Skin epidermis (tissue), 12 donors: ENCODE data around the gene INS.
"Not testable (repeated sequence)": the region's sequence is repeated elsewhere in the genome, so short reads cannot be mapped to it uniquely, and the experiment has no call there.

Source experiments
- H3K27ac ChIP-seq, 21 experiments: fragments of 200-600 bp; sonication (generic) in 11 of 21; one replicate each; pipeline ENCODE4 v1.5.0; 2020; ENCODE audit warnings: mild to moderate bottlenecking in 3 of 21, inconsistent platforms in 2 of 21, moderate library complexity in 2 of 21
- H3K4me3 ChIP-seq, 7 experiments: fragments of 200-600 bp; sonication (generic) in 2 of 7; one replicate each; pipeline ENCODE4 v1.5.0; 2020; ENCODE audit warnings: inconsistent platforms in 2 of 7, mild to moderate bottlenecking in 2 of 7, moderate library complexity in 1 of 7

Gene INS

DNA sequence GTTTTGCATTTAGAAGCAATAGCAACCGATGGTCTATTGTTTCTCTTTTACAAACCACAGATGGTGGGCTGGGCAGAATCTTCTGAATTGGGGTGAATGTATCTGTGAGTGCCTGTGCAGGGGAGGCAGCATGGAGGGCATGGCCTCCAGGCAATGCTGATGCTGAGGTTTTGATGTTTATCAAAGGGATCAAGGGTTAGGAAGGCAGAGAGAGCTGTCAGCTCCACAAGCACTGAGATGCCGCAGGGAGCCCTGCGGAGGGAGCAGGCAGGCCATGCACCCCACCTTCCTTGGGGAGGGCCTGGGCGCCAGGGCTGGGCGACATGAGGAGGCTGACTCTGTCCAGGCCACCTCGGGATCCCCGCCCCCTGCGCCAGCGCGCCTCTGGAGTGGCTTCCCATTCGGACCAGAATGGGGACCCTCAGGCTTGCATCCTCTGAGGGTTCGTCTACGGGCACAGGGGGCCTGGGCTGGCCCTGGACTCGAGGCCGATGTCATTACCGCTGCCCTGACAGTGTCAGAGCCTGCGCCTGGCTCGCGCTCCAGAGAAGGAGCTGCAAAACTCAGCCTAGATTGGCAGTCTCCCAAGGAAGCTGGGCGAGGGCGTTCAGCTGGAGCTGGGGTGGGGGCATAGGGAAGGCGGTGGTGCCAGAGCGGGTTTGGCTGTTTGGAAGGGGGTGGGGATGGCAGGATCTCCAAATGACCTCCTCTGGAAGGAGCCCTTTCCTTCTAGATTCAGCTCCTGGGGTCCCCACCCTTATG lies 24.5 kb upstream of the INS start:
- H3K27ac ChIP-seq = no peak overlapping the region

DNA sequence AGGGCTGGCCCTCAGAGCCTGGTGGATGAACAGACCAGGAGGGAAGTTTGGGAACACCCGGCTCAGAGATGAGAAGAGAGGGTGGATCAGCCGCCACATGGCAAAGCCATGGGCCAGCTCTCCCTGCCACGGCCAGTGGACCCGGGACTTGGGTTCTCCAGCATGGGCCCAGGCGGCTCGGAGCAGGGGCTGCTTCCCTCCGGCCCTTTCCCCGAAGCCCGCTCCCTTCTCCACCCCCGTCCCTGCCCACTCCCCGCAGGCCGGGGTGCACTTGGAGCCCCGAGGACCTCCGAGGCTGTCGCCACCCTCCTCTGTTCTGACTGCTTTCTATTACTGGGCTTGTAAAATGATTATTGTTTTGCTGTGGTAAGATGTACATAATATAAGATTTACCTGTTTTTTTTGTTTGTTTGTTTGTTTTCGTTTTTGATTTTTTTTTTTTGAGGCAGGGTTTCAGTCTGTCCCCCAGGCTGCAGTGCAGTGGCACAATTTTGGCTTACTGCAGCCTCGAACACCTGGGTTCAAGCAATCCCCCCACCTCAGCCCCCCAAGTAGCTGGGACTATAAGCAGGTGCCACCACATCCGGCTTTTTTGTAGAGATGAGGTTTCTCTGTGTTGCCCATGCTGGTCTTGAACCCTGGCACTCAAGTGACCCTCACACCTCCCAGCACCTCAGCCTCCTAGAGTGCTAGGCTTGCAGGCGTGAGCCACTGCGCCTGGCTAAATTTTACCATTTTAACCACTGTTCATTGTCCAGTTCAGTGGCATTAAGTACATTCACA lies 21.9 kb upstream of the INS start:
- no peak overlapping the region for H3K27ac ChIP-seq
- H3K4me3 ChIP-seq = no peak overlapping the region

More for the DNA sequence above, 24.5 kb upstream of the INS start:
- no peak overlapping the region for H3K4me3 ChIP-seq

DNA sequence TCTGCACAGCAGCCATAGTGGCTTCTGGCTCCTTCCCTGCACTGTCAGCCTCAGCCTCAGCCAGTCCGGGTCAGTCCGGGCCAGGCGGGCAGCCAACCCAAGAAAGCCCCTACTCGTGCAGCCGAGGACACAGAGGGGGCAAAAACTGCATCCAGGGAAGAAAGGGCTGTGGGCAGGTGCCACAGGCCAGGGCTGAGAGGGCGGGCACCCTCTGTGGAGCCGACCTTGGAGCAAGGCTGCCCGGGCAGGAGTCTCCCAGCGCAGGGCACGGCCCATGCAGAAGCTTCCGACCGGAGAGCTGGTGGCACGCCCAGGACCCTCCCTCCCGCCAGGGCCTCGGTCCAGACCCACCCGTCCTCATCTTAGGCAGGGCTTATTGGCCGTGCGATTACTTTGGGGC lies 21.1 kb upstream of the INS start:
- no peak overlapping the region for H3K4me3 ChIP-seq
- H3K27ac ChIP-seq = no peak overlapping the region

GRCh38 chr11:2180789-2181370 lies 19.9 kb upstream of the INS start:
- H3K27ac ChIP-seq = no peak overlapping the region
- no peak overlapping the region for H3K4me3 ChIP-seq

- no peak overlapping the region for H3K4me3 ChIP-seq
- H3K27ac ChIP-seq = no peak overlapping the region
Observed at GRCh38 chr11:2180347-2180746, 19.3 kb upstream of the INS start.

GRCh38 chr11:2179516-2179915 lies 18.5 kb upstream of the INS start:
- Histone ChIP-seq H3K27ac (no peak overlapping the region), H3K4me3 (no peak overlapping the region)

DNA sequence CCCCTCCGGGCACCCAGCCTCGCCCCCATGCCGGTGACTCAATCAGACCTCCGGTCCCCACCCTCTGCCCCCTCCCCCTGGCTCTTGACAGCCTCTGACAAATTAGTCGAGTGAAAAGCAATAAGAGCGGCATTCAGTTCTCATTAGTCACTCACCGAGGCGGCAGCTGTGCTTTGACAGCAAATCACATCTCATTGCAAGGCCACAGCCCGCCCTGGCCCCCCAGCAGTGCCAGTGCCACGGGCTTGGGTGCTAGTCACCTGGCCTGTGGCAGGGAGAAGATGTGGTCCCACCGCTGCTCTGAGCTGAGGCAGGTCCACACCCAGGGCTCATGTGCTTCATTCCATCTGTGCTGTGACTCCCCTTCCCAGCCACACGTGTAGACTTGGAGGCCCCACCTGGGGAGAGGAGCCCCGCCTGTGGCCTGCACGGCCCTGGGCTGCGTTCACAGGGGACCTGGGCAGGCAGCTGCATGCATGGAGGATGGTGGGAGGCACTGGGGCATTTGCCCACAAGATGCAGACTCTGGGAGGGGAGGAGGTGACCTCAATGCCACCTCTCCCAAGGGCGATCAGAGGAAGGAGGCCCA lies 18.0 kb upstream of the INS start:
- Histone ChIP-seq H3K27ac (peak overlapping the region in 1 of 21 experiments; percentile 3), H3K4me3 (no peak overlapping the region)

DNA sequence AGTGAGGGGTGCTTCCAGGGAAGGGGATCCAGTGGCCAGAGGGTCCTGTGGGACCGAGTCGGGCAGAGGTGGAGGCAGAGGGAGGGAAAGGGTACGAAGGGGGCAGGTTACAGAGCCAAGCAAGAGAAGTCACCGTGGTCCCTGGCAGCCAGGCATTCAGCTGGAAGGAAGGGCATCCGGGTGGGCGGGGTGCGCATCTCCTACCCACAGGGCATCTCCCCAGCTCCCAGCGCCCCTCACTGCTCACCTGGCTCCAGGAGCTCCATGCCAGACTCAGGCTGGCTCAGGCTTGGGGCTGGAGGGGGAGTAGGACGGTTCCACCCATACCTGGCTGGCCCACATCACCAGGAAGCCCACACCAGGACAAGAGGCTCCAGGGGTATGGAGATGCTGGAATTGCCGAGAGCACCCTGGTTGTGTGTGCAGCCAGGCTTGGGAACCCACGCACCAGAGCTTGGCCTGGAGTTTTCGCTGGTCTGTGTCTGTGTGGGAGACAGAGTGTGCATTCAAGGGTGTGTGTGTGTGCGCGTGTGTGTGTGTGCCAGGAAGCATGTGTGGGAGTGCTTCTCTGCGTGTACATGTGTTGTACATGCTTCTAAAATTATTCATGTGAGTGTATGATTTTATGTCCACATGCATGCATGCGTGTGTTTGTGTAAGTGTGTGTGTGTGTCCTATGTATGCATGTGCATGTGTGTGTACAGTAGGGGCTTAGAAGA lies 17.2 kb upstream of the INS start:
- not testable (repeated sequence) for H3K4me3 ChIP-seq, H3K27ac ChIP-seq

- Histone ChIP-seq H3K4me3 (no peak overlapping the region), H3K27ac (no peak overlapping the region)
Observed at GRCh38 chr11:2177076-2177475, 16.1 kb upstream of the INS start.

DNA sequence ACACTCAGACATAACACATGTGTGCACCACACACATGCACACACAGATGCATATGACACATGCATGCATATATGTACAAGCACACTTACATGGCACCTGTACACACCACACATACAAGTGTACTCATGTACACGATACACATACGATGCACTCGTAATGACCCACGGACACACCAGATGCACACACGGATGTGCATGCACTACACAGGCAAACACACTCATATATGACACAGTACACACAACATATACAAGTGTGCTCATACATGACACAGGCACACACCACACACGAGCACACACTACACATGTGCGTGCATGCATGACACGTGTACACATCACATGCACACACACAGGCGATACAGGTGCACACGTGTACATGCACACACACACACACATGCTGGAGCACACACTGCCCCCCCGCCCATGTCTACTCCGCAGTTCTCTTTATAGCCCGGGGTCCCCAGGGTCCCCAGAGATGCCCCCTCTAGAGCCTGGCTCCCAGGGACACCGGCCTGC lies 15.4 kb upstream of the INS start:
- Histone ChIP-seq H3K27ac (no peak overlapping the region), H3K4me3 (no peak overlapping the region)

DNA sequence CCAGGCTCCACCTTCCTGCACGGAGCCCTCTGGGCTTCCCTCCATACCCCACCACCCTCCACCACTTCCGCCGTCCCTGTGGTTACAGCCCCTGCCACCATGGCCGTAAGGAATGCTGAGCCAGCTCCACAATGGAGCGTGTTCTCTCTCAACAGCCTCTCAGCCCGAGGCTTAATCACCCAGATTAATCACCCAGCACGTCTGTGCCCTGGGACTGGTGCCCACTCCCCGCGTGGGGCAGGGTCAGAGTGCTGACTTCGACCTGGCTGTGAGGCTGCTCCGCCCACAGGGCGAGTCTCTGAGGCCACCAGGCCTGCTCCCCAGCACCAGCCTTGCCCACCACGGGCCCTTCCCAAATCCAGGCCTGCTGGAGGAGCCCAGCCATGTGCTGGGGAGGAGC lies 14.7 kb upstream of the INS start:
- Histone ChIP-seq H3K27ac (no peak overlapping the region), H3K4me3 (no peak overlapping the region)

- no peak overlapping the region for H3K27ac ChIP-seq
- H3K4me3 ChIP-seq = no peak overlapping the region
Observed at GRCh38 chr11:2174361-2174760, 13.4 kb upstream of the INS start.

GRCh38 chr11:2173761-2174160 lies 12.8 kb upstream of the INS start:
- Histone ChIP-seq H3K4me3 (no peak overlapping the region), H3K27ac (no peak overlapping the region)

- Histone ChIP-seq H3K4me3 (no peak overlapping the region), H3K27ac (no peak overlapping the region)
Observed at GRCh38 chr11:2173150-2173693, 12.2 kb upstream of the INS start.

GRCh38 chr11:2172676-2173075 lies 11.7 kb upstream of the INS start:
- no peak overlapping the region for H3K4me3 ChIP-seq

GRCh38 chr11:2171591-2172003 lies 10.6 kb upstream of the INS start, which contains the start of gene TH:
TH (minus strand) TSS chr11:2171815; CDS start chr11:2171786, 29 bp downstream.
- no peak within 1 kb of the TSS for H3K4me3 ChIP-seq
- H3K27ac ChIP-seq = no peak within 1 kb of the TSS

More at GRCh38 chr11:2172676-2173075, 11.7 kb upstream of the INS start:
- H3K27ac ChIP-seq = no peak overlapping the region

GRCh38 chr11:2169626-2170570 lies 8.9 kb upstream of the INS start:
- no peak overlapping the region for H3K4me3 ChIP-seq
- H3K27ac ChIP-seq = no peak overlapping the region

DNA sequence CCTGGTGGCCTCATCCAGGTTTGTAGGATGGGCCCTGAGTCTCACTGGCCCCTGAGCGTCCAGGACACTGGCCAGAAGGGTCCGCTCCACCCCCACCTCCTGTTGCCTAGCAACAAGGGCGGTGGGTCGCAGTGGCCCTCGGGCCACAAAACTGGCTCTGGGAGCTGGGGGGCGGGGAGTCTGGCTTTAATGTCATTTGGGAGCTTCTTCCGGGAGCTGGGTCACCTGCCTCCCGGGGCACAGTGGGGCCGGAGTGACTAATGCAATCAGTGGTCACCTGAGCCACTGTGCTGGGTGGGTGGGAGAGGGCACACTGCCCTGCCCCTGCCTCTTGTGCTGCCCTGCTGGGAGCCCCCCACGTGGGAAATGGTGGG lies 8.0 kb upstream of the INS start:
- Histone ChIP-seq H3K27ac (no peak overlapping the region), H3K4me3 (no peak overlapping the region)
